WTC11 (cell line): Measurements from ENCODE around the gene CASP2.

ENCODE experiments used
- CREB1 ChIP-seq: sonication (generic); formaldehyde crosslinking; IDR thresholded peaks from 2 replicates; pipeline ENCODE4 v1.8.0; 2023; ENCODE audit warnings: mild to moderate bottlenecking, missing genetic modification reagents
- FOXP4 ChIP-seq: sonication (generic); formaldehyde crosslinking; IDR thresholded peaks from 2 replicates; pipeline ENCODE4 v1.8.0; 2022; ENCODE audit warnings: mild to moderate bottlenecking, missing genetic modification reagents
- JUN ChIP-seq: sonication (generic); formaldehyde crosslinking; IDR thresholded peaks from 2 replicates; pipeline ENCODE4 v1.8.0; 2023; ENCODE audit warnings: mild to moderate bottlenecking, missing genetic modification reagents
- NR2C2 ChIP-seq: sonication (generic); formaldehyde crosslinking; IDR thresholded peaks from 2 replicates; pipeline ENCODE4 v1.8.0; 2022; ENCODE audit warnings: mild to moderate bottlenecking, missing genetic modification reagents
- PRRX2 ChIP-seq: fragments of 250-450 bp; sonication (Bioruptor Pico); IDR thresholded peaks from 2 replicates; pipeline ENCODE4 v1.8.0; 2021; ENCODE audit warnings: mild to moderate bottlenecking
- RELA ChIP-seq: sonication (generic); formaldehyde crosslinking; IDR thresholded peaks from 2 replicates; pipeline ENCODE4 v1.8.1; 2022; ENCODE audit warnings: missing genetic modification reagents, mild to moderate bottlenecking, borderline replicate concordance
- SOX15 ChIP-seq: fragments of 250-450 bp; sonication (Bioruptor Pico); IDR thresholded peaks from 2 replicates; pipeline ENCODE4 v1.9.0; 2021; ENCODE audit warnings: mild to moderate bottlenecking
- ZNF317 ChIP-seq: sonication (generic); formaldehyde crosslinking; IDR thresholded peaks from 2 replicates; pipeline ENCODE4 v1.8.1; 2023; ENCODE audit warnings: low read depth, mild to moderate bottlenecking, moderate library complexity, missing genetic modification reagents, borderline replicate concordance
- TF ChIP-seq, protein P1 (sequence below): sonication (generic); formaldehyde crosslinking; IDR thresholded peaks from 2 replicates; pipeline ENCODE4 v1.8.0; 2022; ENCODE audit warnings: missing genetic modification reagents
- TF ChIP-seq, protein P2 (sequence below): sonication (generic); formaldehyde crosslinking; IDR thresholded peaks from 2 replicates; pipeline ENCODE4 v1.8.0; 2022; ENCODE audit warnings: mild to moderate bottlenecking, missing genetic modification reagents
- TF ChIP-seq, protein P3 (sequence below): fragments of 200-600 bp; IDR thresholded peaks from 2 replicates; pipeline ENCODE4 v1.8.0; 2022; ENCODE audit warnings: antibody characterized with exemption
- TF ChIP-seq, protein P4 (sequence below): sonication (generic); formaldehyde crosslinking; conservative IDR thresholded peaks from 2 replicates; pipeline ENCODE4 v1.8.1; 2022; ENCODE audit warnings: mild to moderate bottlenecking, missing genetic modification reagents

GRCh38 chr7:143305423-143306070 lies 17.4 kb downstream of the CASP2 start:
- TF ChIP-seq, protein P1, sequence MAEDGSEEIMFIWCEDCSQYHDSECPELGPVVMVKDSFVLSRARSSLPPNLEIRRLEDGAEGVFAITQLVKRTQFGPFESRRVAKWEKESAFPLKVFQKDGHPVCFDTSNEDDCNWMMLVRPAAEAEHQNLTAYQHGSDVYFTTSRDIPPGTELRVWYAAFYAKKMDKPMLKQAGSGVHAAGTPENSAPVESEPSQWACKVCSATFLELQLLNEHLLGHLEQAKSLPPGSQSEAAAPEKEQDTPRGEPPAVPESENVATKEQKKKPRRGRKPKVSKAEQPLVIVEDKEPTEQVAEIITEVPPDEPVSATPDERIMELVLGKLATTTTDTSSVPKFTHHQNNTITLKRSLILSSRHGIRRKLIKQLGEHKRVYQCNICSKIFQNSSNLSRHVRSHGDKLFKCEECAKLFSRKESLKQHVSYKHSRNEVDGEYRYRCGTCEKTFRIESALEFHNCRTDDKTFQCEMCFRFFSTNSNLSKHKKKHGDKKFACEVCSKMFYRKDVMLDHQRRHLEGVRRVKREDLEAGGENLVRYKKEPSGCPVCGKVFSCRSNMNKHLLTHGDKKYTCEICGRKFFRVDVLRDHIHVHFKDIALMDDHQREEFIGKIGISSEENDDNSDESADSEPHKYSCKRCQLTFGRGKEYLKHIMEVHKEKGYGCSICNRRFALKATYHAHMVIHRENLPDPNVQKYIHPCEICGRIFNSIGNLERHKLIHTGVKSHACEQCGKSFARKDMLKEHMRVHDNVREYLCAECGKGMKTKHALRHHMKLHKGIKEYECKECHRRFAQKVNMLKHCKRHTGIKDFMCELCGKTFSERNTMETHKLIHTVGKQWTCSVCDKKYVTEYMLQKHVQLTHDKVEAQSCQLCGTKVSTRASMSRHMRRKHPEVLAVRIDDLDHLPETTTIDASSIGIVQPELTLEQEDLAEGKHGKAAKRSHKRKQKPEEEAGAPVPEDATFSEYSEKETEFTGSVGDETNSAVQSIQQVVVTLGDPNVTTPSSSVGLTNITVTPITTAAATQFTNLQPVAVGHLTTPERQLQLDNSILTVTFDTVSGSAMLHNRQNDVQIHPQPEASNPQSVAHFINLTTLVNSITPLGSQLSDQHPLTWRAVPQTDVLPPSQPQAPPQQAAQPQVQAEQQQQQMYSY (CRISPR knock-in tag): no peak
- no peak for TF ChIP-seq SOX15 (CRISPR knock-in tag)
- TF ChIP-seq, protein P2, sequence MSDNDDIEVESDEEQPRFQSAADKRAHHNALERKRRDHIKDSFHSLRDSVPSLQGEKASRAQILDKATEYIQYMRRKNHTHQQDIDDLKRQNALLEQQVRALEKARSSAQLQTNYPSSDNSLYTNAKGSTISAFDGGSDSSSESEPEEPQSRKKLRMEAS (CRISPR knock-in tag): no peak
- TF ChIP-seq, protein P3, sequence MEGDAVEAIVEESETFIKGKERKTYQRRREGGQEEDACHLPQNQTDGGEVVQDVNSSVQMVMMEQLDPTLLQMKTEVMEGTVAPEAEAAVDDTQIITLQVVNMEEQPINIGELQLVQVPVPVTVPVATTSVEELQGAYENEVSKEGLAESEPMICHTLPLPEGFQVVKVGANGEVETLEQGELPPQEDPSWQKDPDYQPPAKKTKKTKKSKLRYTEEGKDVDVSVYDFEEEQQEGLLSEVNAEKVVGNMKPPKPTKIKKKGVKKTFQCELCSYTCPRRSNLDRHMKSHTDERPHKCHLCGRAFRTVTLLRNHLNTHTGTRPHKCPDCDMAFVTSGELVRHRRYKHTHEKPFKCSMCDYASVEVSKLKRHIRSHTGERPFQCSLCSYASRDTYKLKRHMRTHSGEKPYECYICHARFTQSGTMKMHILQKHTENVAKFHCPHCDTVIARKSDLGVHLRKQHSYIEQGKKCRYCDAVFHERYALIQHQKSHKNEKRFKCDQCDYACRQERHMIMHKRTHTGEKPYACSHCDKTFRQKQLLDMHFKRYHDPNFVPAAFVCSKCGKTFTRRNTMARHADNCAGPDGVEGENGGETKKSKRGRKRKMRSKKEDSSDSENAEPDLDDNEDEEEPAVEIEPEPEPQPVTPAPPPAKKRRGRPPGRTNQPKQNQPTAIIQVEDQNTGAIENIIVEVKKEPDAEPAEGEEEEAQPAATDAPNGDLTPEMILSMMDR: peak; percentile 73
- TF ChIP-seq JUN (CRISPR knock-in tag): no peak
- TF ChIP-seq NR2C2: no peak
- no peak for TF ChIP-seq ZNF317 (CRISPR knock-in tag)
- no peak for TF ChIP-seq CREB1 (CRISPR knock-in tag)
- no peak for TF ChIP-seq RELA (CRISPR knock-in tag)
- no peak for TF ChIP-seq FOXP4 (CRISPR knock-in tag)
- TF ChIP-seq PRRX2 (CRISPR knock-in tag): no peak
- TF ChIP-seq, protein P4, sequence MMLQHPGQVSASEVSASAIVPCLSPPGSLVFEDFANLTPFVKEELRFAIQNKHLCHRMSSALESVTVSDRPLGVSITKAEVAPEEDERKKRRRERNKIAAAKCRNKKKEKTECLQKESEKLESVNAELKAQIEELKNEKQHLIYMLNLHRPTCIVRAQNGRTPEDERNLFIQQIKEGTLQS: no peak
